Neural cell (in vitro differentiated cells): Measurements from ENCODE around the gene KCNA2.

Experiments
- EP300 ChIP-seq: fragments of 450-650 bp; conservative IDR thresholded peaks from 2 replicates; pipeline ENCODE4 v1.6.1; 2014; ENCODE audit warnings: antibody characterized with exemption, mild to moderate bottlenecking, moderate library complexity; ENCODE audit not compliant: poor library complexity, severe bottlenecking
- EZH2 ChIP-seq: fragments of 200-600, 300-800 bp; shearing (Covaris generic), sonication (generic); IDR thresholded peaks from 2 replicates; pipeline ENCODE4 v1.6.1; 2014; ENCODE audit warnings: antibody characterized with exemption, low read length, borderline replicate concordance, mild to moderate bottlenecking; ENCODE audit not compliant: insufficient read depth, poor library complexity, severe bottlenecking
- POLR2AphosphoS5 ChIP-seq: IDR thresholded peaks from 2 replicates; pipeline ENCODE4 v1.6.1; 2012
- RAD21 ChIP-seq: fragments of 450-650 bp; conservative IDR thresholded peaks from 2 replicates; pipeline ENCODE4 v1.6.1; 2014; ENCODE audit warnings: antibody characterized with exemption, mild to moderate bottlenecking, moderate library complexity
- SMC3 ChIP-seq: fragments of 450-650 bp; conservative IDR thresholded peaks from 2 replicates; pipeline ENCODE4 v1.6.1; 2014; ENCODE audit warnings: antibody characterized with exemption, mild to moderate bottlenecking, moderate library complexity; ENCODE audit not compliant: poor library complexity
- TAF1 ChIP-seq: IDR thresholded peaks from 2 replicates; pipeline ENCODE4 v1.6.1; 2012; ENCODE audit warnings: low read depth
- TF ChIP-seq, protein P1 (sequence below): fragments of 450-650 bp; IDR thresholded peaks from 2 replicates; pipeline ENCODE4 v1.5.1; 2014; ENCODE audit warnings: antibody characterized with exemption, mild to moderate bottlenecking, moderate library complexity; ENCODE audit not compliant: poor library complexity, severe bottlenecking
- TF ChIP-seq, protein P2 (sequence below): IDR thresholded peaks from 2 replicates; pipeline ENCODE4 v1.6.1; 2012; ENCODE audit warnings: borderline replicate concordance

DNA sequence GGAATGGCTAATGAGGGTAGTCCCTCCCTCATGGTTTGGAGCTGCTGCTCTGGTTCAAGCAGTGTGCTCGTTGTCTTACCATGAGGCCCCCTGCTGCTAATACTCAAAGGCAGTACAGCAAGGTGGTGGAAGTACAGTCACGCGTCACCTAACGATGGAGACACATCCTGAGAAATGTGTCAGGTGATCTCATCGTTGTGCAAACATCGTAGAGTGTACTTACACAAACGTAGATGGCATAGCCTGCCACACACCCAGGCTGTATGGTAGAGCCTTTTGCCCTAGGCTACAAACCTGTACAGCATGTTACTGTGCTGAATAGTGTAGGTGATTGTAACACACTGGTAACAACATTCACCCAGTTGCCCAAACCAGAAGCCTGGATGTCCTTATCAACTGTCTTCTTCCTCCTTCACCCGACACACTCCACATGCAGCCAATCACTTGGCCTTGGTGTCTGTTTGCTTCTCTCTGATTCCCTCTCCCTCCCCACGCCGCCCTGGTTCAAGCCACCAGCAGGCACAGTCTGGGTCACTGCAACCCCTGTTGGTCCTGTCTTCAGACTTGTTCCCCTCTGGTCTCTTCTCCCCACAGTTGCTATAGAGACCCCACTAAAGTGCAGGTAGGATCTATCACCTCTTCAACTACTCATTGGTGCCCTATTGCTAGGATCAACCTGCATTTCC lies 6.0 kb upstream of the KCNA2 start:
- TF ChIP-seq, protein P1, sequence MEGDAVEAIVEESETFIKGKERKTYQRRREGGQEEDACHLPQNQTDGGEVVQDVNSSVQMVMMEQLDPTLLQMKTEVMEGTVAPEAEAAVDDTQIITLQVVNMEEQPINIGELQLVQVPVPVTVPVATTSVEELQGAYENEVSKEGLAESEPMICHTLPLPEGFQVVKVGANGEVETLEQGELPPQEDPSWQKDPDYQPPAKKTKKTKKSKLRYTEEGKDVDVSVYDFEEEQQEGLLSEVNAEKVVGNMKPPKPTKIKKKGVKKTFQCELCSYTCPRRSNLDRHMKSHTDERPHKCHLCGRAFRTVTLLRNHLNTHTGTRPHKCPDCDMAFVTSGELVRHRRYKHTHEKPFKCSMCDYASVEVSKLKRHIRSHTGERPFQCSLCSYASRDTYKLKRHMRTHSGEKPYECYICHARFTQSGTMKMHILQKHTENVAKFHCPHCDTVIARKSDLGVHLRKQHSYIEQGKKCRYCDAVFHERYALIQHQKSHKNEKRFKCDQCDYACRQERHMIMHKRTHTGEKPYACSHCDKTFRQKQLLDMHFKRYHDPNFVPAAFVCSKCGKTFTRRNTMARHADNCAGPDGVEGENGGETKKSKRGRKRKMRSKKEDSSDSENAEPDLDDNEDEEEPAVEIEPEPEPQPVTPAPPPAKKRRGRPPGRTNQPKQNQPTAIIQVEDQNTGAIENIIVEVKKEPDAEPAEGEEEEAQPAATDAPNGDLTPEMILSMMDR, result no peak
- TF ChIP-seq, protein P2, sequence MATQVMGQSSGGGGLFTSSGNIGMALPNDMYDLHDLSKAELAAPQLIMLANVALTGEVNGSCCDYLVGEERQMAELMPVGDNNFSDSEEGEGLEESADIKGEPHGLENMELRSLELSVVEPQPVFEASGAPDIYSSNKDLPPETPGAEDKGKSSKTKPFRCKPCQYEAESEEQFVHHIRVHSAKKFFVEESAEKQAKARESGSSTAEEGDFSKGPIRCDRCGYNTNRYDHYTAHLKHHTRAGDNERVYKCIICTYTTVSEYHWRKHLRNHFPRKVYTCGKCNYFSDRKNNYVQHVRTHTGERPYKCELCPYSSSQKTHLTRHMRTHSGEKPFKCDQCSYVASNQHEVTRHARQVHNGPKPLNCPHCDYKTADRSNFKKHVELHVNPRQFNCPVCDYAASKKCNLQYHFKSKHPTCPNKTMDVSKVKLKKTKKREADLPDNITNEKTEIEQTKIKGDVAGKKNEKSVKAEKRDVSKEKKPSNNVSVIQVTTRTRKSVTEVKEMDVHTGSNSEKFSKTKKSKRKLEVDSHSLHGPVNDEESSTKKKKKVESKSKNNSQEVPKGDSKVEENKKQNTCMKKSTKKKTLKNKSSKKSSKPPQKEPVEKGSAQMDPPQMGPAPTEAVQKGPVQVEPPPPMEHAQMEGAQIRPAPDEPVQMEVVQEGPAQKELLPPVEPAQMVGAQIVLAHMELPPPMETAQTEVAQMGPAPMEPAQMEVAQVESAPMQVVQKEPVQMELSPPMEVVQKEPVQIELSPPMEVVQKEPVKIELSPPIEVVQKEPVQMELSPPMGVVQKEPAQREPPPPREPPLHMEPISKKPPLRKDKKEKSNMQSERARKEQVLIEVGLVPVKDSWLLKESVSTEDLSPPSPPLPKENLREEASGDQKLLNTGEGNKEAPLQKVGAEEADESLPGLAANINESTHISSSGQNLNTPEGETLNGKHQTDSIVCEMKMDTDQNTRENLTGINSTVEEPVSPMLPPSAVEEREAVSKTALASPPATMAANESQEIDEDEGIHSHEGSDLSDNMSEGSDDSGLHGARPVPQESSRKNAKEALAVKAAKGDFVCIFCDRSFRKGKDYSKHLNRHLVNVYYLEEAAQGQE, result no peak
- TF ChIP-seq SMC3, result no peak
- no peak for TF ChIP-seq EP300
- TF ChIP-seq POLR2AphosphoS5, result no peak
- TF ChIP-seq EZH2, result no peak
- no peak for TF ChIP-seq RAD21
- TF ChIP-seq TAF1, result no peak
